Measurements from ENCODE around the gene CPVL. TPM values are rescaled to one million over a fixed set of nuclear protein-coding genes. Genes with fewer than 3 reads are reported as not detected.

CPVL gene
- total and polyA plus RNA-seq, 2 of the 8 experiments (the other 6 are each of a cell fraction or from before 2014, with no cell fraction given): 40.0 to 55.0 TPM

GRCh38 chr7:28958235-28958979 is 187.9 kb downstream of the CPVL start, which contains the start of gene TRIL (continued):
- TF ChIP-seq CHD7 (IDR thresholded peaks at IDR 0.05; ENCODE audit: insufficient replicate concordance, low read length) (no peak), JUN (IDR thresholded peaks at IDR 0.05; ENCODE audit: low read depth, low read length) (no peak), CBX5 (IDR thresholded peaks at IDR 0.05; ENCODE audit: low read depth, low read length) (no peak), CHD1 (IDR thresholded peaks at IDR 0.05; ENCODE audit: low read depth, low read length) (no peak), ATF3 (IDR thresholded peaks at IDR 0.05; ENCODE audit: insufficient read depth, low read depth, low read length) (no peak), TAF7 (optimal IDR thresholded peaks at IDR 0.05; ENCODE audit: borderline replicate concordance, low read depth, low read length) (no peak), BACH1 (IDR thresholded peaks at IDR 0.05; ENCODE audit: low read length) (no peak)

Data from H1 (cell line).